K562 (cell line): ENCODE measurements around the gene ATF6B. TPM values are rescaled to one million over a fixed set of nuclear protein-coding genes. Genes with fewer than 3 reads are reported as not detected.

ENCODE experiments used
- BRF2 ChIP-seq: IDR thresholded peaks from 3 replicates; pipeline ENCODE4 v1.6.1; 2011; ENCODE audit warnings: borderline replicate concordance, mild to moderate bottlenecking; ENCODE audit not compliant: insufficient read length, insufficient read depth
- EP300 ChIP-seq: IDR thresholded peaks from 2 replicates; pipeline ENCODE4 v1.6.1; 2012; ENCODE audit warnings: low read length, improper control_type of control experiment
- HOMEZ ChIP-seq: fragments of 250-450 bp; sonication (Bioruptor Pico); IDR thresholded peaks from 2 replicates; pipeline ENCODE4 v1.4.0; 2020; ENCODE audit warnings: mild to moderate bottlenecking, moderate library complexity
- OTX1 ChIP-seq: fragments of 450-650 bp; formaldehyde crosslinking; IDR thresholded peaks from 2 replicates; pipeline ENCODE4 v1.4.0; 2022; ENCODE audit warnings: mild to moderate bottlenecking
- PBX2 ChIP-seq, 2 experiments: IDR thresholded peaks in 1 of 2; conservative IDR thresholded peaks in 1 of 2; 2 replicates each; pipeline ENCODE4 v1.6.1; 2016; ENCODE audit warnings: low read depth in 2 of 2, mild to moderate bottlenecking in 1 of 2, missing compliant biosample characterization in 1 of 2, missing genetic modification characterization in 1 of 2, moderate library complexity in 1 of 2
- RAD21 ChIP-seq, 2 experiments: fragments of 250-450 bp in 1 of 2; fragments of 450-650 bp in 1 of 2; sonication (Bioruptor Pico) in 1 of 2; formaldehyde crosslinking in 1 of 2; IDR thresholded peaks in 1 of 2; conservative IDR thresholded peaks in 1 of 2; 2 replicates each; pipeline versions ENCODE4 v1.4.0 to v1.8.0; 2020 to 2022; ENCODE audit warnings: mild to moderate bottlenecking in 2 of 2, moderate library complexity in 1 of 2
- RBM15 ChIP-seq: fragments of 200-400 bp; formaldehyde crosslinking; IDR thresholded peaks from 2 replicates; pipeline ENCODE4 v1.6.1; 2018; ENCODE audit warnings: mild to moderate bottlenecking, low read length, moderate library complexity; ENCODE audit not compliant: insufficient read depth
- SMARCB1 ChIP-seq: IDR thresholded peaks from 2 replicates; pipeline ENCODE4 v1.6.1; 2011; ENCODE audit warnings: improper control_type of control experiment, low read depth; ENCODE audit not compliant: insufficient read length
- THAP12 ChIP-seq: fragments of 250-450 bp; sonication (Bioruptor Pico); IDR thresholded peaks from 2 replicates; pipeline ENCODE4 v1.9.0; 2021; ENCODE audit warnings: mild to moderate bottlenecking, inconsistent platforms
- ZNF197 ChIP-seq: fragments of 200-800 bp; sonication (Bioruptor generic); IDR thresholded peaks from 2 replicates; pipeline ENCODE4 v1.6.1; 2016; ENCODE audit warnings: low read depth, missing genetic modification characterization, missing compliant biosample characterization
- ZNF3 ChIP-seq: fragments of 250-450 bp; sonication (Bioruptor Pico); IDR thresholded peaks from 2 replicates; pipeline ENCODE4 v1.5.0; 2021; ENCODE audit warnings: mild to moderate bottlenecking, moderate library complexity
- ZNF583 ChIP-seq: fragments of 250-450 bp; sonication (Bioruptor Pico); IDR thresholded peaks from 2 replicates; pipeline ENCODE4 v1.4.0; 2020
- ZNF696 ChIP-seq: fragments of 250-450 bp; sonication (Bioruptor Pico); conservative IDR thresholded peaks from 2 replicates; pipeline ENCODE4 v1.4.0; 2020; ENCODE audit warnings: mild to moderate bottlenecking, moderate library complexity
- polyA plus RNA-seq, 8 experiments: library from polyadenylated mRNA; depleted of rRNA in 4 of 8; stranded (reverse) in 5 of 8; unstranded in 3 of 8; fragments of >200 nt; fragmentation: Nextera tagmentation in 2 of 8; fragmentation: Illumina TruSeq in 1 of 8; extraction: Ambion mirVana in 2 of 8; extraction: Trizol in 1 of 8; gene quantifications; 2 replicates each; pipeline versions ENCODE4 v1.2.1 to v1.2.3, GENCODE V29; 2011 to 2014; ENCODE audit warnings: inconsistent platforms in 1 of 8, missing spikeins in 1 of 8
- total RNA-seq, 7 experiments: library from RNA; depleted of rRNA in 6 of 7; stranded (reverse); fragments of >200 nt in 6 of 7; fragmentation: Illumina TruSeq in 2 of 7; extraction: Trizol in 2 of 7; gene quantifications; 2 replicates each; pipeline versions ENCODE4 v1.2.1 to v1.2.3, GENCODE V29; 2011 to 2021; ENCODE audit warnings: low replicate concordance in 1 of 7
- TF ChIP-seq, protein P1 (sequence below): fragments of 250-450 bp; sonication (Bioruptor Pico); IDR thresholded peaks from 2 replicates; pipeline ENCODE4 v1.4.0; 2020; ENCODE audit warnings: mild to moderate bottlenecking

ATF6B gene
- total and polyA plus RNA-seq, 9 of the 15 experiments (the other 6 are each of a cell fraction or from before 2014, with no cell fraction given): 20.7 to 131 (median 31.7) TPM

- TF ChIP-seq ZNF696 (CRISPR knock-in tag): no peak
- peak; percentile 16 to 24; a peak in 2 of 4 replicates for TF ChIP-seq RAD21 (CRISPR knock-in tag; conservative IDR thresholded peaks at IDR 0.05 in 1 of 2, IDR thresholded peaks at IDR 0.05 in 1 of 2)
- peak; percentile 95 for TF ChIP-seq EP300
- TF ChIP-seq ZNF3 (CRISPR knock-in tag): no peak
- TF ChIP-seq ZNF197 (CRISPR knock-in tag): peak; percentile 83; the same call in 1 of the 2 replicates
- TF ChIP-seq ZNF583 (CRISPR knock-in tag): peak; percentile 87; the same call in 1 of the 2 replicates
- TF ChIP-seq OTX1 (CRISPR knock-in tag): no peak; the same call in 1 of the 2 replicates
- peak; percentile 77 for TF ChIP-seq PBX2 (CRISPR knock-in tag; IDR thresholded peaks at IDR 0.05; ENCODE audit: low read depth)
- TF ChIP-seq PBX2 (tag; conservative IDR thresholded peaks at IDR 0.05; ENCODE audit: low read depth): no peak
- TF ChIP-seq, protein P1, sequence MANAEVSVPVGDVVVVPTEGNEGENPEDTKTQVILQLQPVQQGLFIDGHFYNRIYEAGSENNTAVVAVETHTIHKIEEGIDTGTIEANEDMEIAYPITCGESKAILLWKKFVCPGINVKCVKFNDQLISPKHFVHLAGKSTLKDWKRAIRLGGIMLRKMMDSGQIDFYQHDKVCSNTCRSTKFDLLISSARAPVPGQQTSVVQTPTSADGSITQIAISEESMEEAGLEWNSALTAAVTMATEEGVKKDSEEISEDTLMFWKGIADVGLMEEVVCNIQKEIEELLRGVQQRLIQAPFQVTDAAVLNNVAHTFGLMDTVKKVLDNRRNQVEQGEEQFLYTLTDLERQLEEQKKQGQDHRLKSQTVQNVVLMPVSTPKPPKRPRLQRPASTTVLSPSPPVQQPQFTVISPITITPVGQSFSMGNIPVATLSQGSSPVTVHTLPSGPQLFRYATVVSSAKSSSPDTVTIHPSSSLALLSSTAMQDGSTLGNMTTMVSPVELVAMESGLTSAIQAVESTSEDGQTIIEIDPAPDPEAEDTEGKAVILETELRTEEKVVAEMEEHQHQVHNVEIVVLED (CRISPR knock-in tag): peak; percentile 42; the same call in 1 of the 2 replicates
- no peak for TF ChIP-seq THAP12 (CRISPR knock-in tag)
- TF ChIP-seq BRF2: no peak
- TF ChIP-seq SMARCB1: no peak
- no peak for TF ChIP-seq HOMEZ
- TF ChIP-seq RBM15: no peak
Observed at GRCh38 chr6:32167761-32168262, 39.8 kb upstream of the ATF6B start (continued).
